GM10847 (cell line): ENCODE results near the gene PRDM16.

Experiments used
- POLR2A ChIP-seq: IDR thresholded peaks from 2 replicates; pipeline ENCODE4 v1.6.1; 2011; ENCODE audit not compliant: insufficient read length; ENCODE audit errors: extremely low read depth

The PRDM16 gene

GRCh38 chr1:3183813-3184212 lies 114.8 kb downstream of the PRDM16 start:
- no peak for TF ChIP-seq POLR2A

GRCh38 chr1:3184666-3185065 lies 115.7 kb downstream of the PRDM16 start:
- TF ChIP-seq POLR2A, result no peak

- no peak for TF ChIP-seq POLR2A
Measured at GRCh38 chr1:3185896-3186525, 117.0 kb downstream of the PRDM16 start.

GRCh38 chr1:3186526-3186921 lies 117.5 kb downstream of the PRDM16 start:
- TF ChIP-seq POLR2A, result no peak

GRCh38 chr1:3187415-3188149 lies 118.6 kb downstream of the PRDM16 start:
- no peak for TF ChIP-seq POLR2A

GRCh38 chr1:3188150-3188971 lies 119.4 kb downstream of the PRDM16 start:
- TF ChIP-seq POLR2A, result no peak

- no peak for TF ChIP-seq POLR2A
Measured at GRCh38 chr1:3190256-3191041, 121.4 kb downstream of the PRDM16 start.

- no peak for TF ChIP-seq POLR2A
Measured at GRCh38 chr1:3192361-3192760, 123.4 kb downstream of the PRDM16 start.

- TF ChIP-seq POLR2A, result no peak
Measured at GRCh38 chr1:3192825-3193224, 123.8 kb downstream of the PRDM16 start.

GRCh38 chr1:3193811-3194210 lies 124.8 kb downstream of the PRDM16 start:
- no peak for TF ChIP-seq POLR2A

GRCh38 chr1:3194760-3195479 lies 125.9 kb downstream of the PRDM16 start:
- no peak for TF ChIP-seq POLR2A

- TF ChIP-seq POLR2A, result no peak
Measured at GRCh38 chr1:3195480-3195815, 126.4 kb downstream of the PRDM16 start.

GRCh38 chr1:3195966-3196515 lies 127.0 kb downstream of the PRDM16 start:
- TF ChIP-seq POLR2A, result no peak

GRCh38 chr1:3196577-3197245 lies 127.7 kb downstream of the PRDM16 start:
- no peak for TF ChIP-seq POLR2A

GRCh38 chr1:3197781-3198316 lies 128.8 kb downstream of the PRDM16 start:
- TF ChIP-seq POLR2A, result no peak
